NOMO-1 (cell line): ENCODE data around the gene PNCK.
"Not testable (repeated sequence)": the region's sequence is repeated elsewhere in the genome, so short reads cannot be mapped to it uniquely, and the experiment has no call there.

Experiments used
- DNase-seq, 2 experiments: peaks; one replicate each; lab custom pipeline; 2025; ENCODE audit not compliant: unreplicated experiment in 2 of 2; lab: John Stamatoyannopoulos, UW

Gene PNCK

GRCh38 chrX:153699784-153700371, 26.3 kb upstream of the PNCK start:
- DNase-seq = not testable (repeated sequence)

DNA sequence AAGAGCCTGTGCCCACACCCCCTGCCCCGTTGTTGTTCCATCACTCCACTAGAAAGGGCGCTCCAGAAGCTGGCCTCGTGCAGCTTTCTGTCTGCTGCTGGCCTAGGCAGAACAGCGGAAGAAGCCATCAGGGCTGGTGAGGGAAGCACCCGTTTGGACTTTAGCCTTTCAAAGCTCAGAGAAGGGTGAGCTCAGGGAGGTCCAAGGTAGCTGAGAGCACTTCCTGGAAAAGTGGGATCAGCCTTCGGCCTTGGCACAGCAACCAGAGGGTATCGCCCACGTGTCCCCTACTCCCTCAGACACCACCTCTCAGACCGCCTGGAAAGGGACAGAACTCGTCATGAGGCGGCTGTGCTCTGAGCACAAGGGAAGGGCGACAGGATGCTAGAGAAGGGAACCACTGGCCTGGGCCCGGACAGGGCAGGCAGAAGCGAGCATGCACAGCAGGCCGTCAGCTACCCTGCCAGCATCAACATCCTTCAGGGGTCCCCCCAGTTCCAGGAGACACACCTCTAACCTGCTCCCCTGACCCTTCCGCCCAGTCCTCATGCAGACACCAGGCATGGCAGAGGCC, 25.7 kb upstream of the PNCK start:
- not testable (repeated sequence) for DNase-seq

DNA sequence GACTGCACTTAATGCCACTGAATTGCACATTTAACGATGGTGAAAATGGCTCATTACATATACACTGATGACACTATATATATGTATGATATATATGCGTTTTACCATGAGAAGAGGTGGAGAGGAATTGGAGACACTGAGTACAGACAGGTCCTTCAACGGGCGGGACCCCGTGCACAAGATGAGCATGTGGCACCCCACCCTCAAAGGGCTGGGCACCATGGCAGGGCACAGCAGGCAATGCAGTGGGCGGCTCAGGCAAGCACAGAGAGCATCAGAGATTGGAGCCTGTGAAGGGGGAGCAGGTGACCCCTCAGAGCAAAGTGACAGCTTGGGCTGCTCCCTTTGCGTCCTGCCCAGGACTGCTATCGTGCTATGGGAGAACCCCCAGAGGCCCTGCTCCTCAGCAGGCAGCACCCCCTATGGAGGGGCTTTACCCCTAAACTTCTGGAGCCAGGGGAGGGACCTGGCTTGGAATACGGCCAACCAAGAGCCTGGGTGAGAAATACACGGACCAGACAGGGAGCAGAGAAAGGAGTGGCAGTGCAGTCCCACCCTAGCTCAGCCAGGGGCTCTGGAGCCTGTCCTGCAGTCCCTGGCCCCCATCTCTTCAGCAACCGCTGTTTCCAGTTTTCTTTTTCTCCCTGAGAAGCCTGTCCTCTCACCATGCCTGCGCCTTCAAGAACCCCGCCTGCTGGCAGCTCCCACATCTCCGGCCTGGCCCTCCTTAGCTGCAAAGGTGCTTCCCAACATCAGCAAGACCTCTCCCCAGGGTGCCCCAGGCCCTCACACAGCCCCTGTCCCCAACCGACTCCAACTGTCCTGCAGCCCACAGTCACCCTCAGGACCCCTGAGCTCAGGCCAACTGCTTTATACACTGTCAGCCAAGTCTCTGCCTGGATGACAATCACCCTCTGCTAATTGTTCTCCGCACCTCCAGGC, 24.6 kb upstream of the PNCK start:
- DNase-seq = no peak

DNA sequence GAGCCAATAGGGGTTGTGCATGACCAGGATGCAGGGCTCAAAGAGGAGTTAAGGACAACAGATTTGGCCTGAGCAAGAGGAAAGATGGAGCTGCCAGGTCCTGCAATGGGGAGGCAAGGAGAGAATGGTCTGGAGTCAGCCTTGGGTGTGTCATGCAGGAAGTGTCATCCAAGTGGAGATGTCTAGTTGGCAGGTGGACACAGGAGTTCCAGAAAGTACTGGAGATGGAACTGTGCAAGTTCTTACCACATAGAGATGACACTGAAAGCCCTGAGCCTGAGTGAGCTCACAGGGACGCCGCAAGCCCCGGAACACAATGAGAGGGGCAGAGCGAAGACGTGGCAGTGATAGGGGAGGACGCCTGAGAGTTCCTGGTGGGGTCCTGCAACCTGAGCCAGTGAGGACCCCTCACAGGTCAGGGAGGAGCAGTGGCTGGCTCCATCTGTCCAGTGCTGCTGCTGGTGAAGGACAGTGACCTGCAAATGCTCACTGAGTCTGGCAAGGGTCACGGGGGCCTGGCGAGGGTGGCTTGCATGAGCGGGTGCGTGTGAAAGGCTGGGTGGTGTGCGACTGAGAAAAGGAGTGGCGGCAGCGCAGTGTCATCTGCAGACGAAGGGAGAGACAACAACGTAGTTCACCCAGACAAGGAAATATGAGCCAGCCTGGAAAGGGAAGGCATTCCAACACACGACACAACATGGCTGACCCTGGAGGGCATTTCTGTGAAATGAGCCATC, 23.5 kb upstream of the PNCK start:
- not testable (repeated sequence) for DNase-seq

DNA sequence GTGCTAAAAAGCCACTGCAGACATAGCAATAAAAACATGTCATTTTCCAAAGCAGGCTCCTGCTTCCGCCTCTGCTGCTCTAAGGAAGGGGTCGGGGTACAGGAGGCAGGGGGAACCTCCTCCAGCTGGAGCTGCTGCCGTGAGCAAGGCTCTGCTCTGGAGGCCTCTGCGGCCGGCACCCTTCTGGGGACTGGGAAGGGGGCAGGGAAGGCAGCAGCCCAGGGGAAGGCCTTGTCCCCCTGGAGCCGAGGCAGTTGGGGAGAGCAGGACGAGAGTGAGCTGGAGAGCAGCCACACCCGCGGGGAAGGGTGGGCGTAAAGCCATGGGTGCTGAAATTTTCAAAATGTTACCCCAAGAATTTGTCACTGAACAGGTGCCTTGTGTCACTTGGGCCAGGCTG, 22.9 kb upstream of the PNCK start:
- DNase-seq = not testable (repeated sequence)

- DNase-seq = no peak
These were observed 22.5 kb upstream of the PNCK start for GRCh38 chrX:153696100-153696499.

- DNase-seq = no peak
These were observed 21.2 kb upstream of the PNCK start for GRCh38 chrX:153694687-153695270.

DNA sequence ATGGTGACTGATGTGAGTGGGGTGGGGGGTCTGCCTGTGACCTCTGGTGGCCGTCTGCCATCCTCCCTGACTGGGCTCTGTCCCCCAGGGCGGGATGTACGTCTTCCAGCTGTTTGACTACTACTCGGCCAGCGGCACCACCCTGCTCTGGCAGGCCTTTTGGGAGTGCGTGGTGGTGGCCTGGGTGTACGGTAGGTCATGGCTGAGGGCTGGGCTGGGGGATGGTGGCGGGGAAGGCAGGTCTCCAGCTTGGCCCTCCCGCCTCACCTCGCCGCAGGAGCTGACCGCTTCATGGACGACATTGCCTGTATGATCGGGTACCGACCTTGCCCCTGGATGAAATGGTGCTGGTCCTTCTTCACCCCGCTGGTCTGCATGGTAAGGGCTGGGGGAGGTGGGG, 20.6 kb upstream of the PNCK start:
- DNase-seq = not testable (repeated sequence)

GRCh38 chrX:153693216-153694086, 19.8 kb upstream of the PNCK start:
- no peak for DNase-seq

DNA sequence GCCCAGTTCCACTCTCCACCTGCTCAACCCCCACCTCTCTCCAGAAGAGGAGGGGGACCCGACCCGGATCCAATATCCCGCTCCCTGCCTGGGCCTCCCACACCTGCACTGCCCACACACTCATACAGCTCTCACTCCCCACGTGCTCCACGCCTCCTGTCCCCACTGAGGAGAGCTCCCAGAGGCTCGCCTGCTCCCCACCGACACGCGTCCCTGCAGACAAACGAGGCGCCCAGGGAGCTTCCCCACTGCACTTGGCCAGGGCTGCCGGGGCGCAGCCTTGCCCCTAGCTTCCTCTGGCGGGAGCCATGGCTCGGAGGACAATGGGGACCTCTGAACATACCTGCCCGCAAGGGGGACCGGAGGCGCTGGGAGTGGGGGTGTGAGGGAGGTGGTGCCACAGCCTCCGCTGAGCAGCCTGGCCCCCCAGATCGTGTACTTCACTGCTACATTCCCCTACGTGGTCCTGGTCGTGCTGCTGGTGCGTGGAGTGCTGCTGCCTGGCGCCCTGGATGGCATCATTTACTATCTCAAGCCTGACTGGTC, 19.1 kb upstream of the PNCK start:
- no peak for DNase-seq

DNA sequence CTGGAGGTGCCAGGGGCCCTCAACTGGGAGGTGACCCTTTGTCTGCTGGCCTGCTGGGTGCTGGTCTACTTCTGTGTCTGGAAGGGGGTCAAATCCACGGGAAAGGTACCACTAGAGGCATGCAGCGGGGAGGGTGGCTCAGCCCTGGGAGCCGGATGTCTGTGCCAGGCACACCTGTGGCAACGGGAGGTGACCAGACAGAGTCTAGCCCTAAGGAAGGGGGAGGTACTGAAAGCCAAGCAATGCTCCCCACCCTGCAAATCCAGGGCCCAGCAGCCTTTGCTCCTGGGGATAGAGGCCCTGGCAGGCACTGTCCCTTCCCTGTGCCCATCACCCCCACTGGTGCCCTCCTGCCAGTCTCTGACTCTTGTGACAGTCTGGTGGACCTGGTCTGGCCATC, 18.4 kb upstream of the PNCK start:
- DNase-seq = no peak

- DNase-seq = not testable (repeated sequence)
These were observed 17.6 kb upstream of the PNCK start for GRCh38 chrX:153691032-153691827.

- no peak for DNase-seq
These were observed 16.9 kb upstream of the PNCK start for GRCh38 chrX:153690466-153690865.

DNA sequence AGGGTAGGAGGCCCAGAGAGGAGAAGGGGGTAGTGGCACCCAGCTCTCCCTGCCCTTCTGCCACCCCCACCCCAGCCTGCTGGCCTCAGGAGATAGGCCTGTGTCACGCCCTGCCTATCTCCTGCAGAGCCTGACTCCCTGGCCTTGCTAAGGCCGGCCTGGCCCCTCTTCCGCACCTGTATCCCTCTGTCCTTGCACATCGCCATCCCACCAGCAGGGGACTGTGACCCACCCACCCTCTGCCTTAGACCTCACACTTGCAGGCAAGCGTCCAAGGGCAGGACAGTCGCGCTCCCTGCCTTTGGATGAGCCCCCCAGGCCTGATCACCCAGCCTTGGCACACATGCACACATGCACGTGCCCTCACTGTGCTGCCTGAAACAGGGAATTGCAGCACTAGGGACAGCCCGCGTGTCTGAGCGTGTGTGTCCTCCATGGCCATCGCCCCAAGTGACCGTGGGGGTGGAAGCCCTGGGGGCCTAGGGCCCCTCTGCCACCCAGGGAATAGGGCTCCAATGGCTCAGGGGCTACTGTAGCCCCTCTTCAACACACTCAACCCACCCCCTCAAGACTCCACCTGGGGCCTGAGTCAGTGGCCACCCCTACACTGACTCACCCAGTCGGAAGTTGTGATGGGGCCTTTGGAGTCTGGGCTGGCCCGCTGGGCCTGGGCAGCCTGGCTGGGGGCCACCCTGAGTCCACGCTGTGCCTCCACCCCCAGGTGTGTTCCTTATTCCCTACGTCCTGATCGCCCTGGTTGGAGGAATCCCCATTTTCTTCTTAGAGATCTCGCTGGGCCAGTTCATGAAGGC, 16.2 kb upstream of the PNCK start:
- DNase-seq = no peak

- no peak for DNase-seq
These were observed 15.4 kb upstream of the PNCK start for GRCh38 chrX:153688911-153689590.

DNA sequence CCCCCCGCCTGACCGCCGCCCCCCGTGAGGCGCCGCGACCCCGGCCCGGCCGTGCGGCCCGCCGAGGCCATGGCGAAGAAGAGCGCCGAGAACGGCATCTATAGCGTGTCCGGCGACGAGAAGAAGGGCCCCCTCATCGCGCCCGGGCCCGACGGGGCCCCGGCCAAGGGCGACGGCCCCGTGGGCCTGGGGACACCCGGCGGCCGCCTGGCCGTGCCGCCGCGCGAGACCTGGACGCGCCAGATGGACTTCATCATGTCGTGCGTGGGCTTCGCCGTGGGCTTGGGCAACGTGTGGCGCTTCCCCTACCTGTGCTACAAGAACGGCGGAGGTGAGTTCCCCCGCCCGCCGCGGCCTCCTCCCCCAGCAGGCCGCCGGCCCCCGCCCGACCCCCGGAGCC, 14.9 kb upstream of the PNCK start:
- DNase-seq = no peak

- no peak for DNase-seq
These were observed 14.5 kb upstream of the PNCK start for GRCh38 chrX:153688071-153688470.
